Fibroblast of mammary gland (primary cell): ENCODE measurements around the gene ZNF554.

Experiments
- DNase-seq: peaks from one replicate; pipeline ENCODE4 v3.0.0-alpha.2; 2010; ENCODE audit warnings: low read depth
- H3K4me3 ChIP-seq: 2 replicates; pipeline ENCODE4 v1.5.1; 2011; ENCODE audit warnings: low read depth, mild to moderate bottlenecking, low read length, moderate library complexity; ENCODE audit not compliant: control insufficient read depth
- CTCF ChIP-seq: conservative IDR thresholded peaks from 2 replicates; pipeline ENCODE4 v1.5.1; 2011; ENCODE audit warnings: low read depth, low read length, inconsistent platforms; ENCODE audit not compliant: control insufficient read depth, insufficient read depth

ZNF554 gene

GRCh38 chr19:2806736-2807378, 12.8 kb upstream of the ZNF554 start:
- no peak for DNase-seq
- no peak overlapping the region for H3K4me3 ChIP-seq
- TF ChIP-seq CTCF: no peak

- DNase-seq: no peak
Observed at GRCh38 chr19:2807379-2808128, 12.1 kb upstream of the ZNF554 start.

GRCh38 chr19:2808129-2808941, 11.3 kb upstream of the ZNF554 start:
- DNase-seq: no peak
- no peak for TF ChIP-seq CTCF
- no peak overlapping the region for H3K4me3 ChIP-seq

More at GRCh38 chr19:2807379-2808128, 12.1 kb upstream of the ZNF554 start:
- TF ChIP-seq CTCF: no peak
- H3K4me3 ChIP-seq: no peak overlapping the region

- H3K4me3 ChIP-seq: no peak overlapping the region
- no peak for TF ChIP-seq CTCF
- no peak for DNase-seq
Observed at GRCh38 chr19:2809387-2810140, 10.1 kb upstream of the ZNF554 start.

GRCh38 chr19:2810141-2811091, 9.3 kb upstream of the ZNF554 start:
- no peak for DNase-seq
- no peak overlapping the region for H3K4me3 ChIP-seq
- no peak for TF ChIP-seq CTCF
